GM18505 (cell line): Measurements from ENCODE around the gene SPACA5B.
"Not testable (repeated sequence)": the region's sequence is repeated elsewhere in the genome, so short reads cannot be mapped to it uniquely, and the experiment has no call there.

ENCODE experiments used
- ATAC-seq: cut with Tn5 transposase; IDR thresholded peaks from one replicate; pipeline ENCODE4 v1.9.1; 2021; ENCODE audit not compliant: unreplicated experiment
- POLR2A ChIP-seq: IDR thresholded peaks from 4 replicates; pipeline ENCODE4 v1.6.1; 2011; ENCODE audit warnings: borderline replicate concordance; ENCODE audit not compliant: insufficient read depth, insufficient read length; ENCODE audit errors: extremely low read depth

The SPACA5B gene

GRCh38 chrX:48156014-48156413 is 25.6 kb downstream of the SPACA5B start:
- TF ChIP-seq POLR2A, result no peak
- ATAC-seq, result no peak

- TF ChIP-seq POLR2A, result no peak
- ATAC-seq, result no peak
These were observed 34.8 kb downstream of the SPACA5B start for GRCh38 chrX:48165241-48165640.

- ATAC-seq, result not testable (repeated sequence)
These were observed 35.9 kb downstream of the SPACA5B start for GRCh38 chrX:48166322-48166721.

GRCh38 chrX:48179691-48180090 is 49.3 kb downstream of the SPACA5B start:
- no peak for TF ChIP-seq POLR2A
- no peak for ATAC-seq

GRCh38 chrX:48180811-48181210 is 50.4 kb downstream of the SPACA5B start:
- ATAC-seq, result no peak
- TF ChIP-seq POLR2A, result no peak

GRCh38 chrX:48181882-48182281 is 51.5 kb downstream of the SPACA5B start:
- not testable (repeated sequence) for ATAC-seq
